Colon (tissue), 2 donors: Measurements from ENCODE around the gene SP9.

ENCODE experiments used
- FAIRE-seq: peaks from 2 replicates; lab custom pipeline; 2012; peaks lifted over from hg19 to GRCh38; lab: Jason Lieb, UNC
- donor health status: control.
- donor health status: control.

SP9 gene

GRCh38 chr2:174334781-174335251 lies at the start of gene SP9:
Gene SP9, plus strand, starts transcription at chr2:174334954. Its CDS starts 139 bp downstream, at chr2:174335093.
- no peak for FAIRE-seq

- FAIRE-seq = no peak
These were observed 48.6 kb upstream of the SP9 start for GRCh38 chr2:174286172-174286571.

- FAIRE-seq = no peak
These were observed 41.8 kb upstream of the SP9 start for GRCh38 chr2:174292908-174293307.

GRCh38 chr2:174300114-174300513 lies 34.6 kb upstream of the SP9 start:
- no peak for FAIRE-seq

GRCh38 chr2:174312581-174313234 lies 22.0 kb upstream of the SP9 start:
- FAIRE-seq = no peak

- FAIRE-seq = no peak
These were observed 12.6 kb upstream of the SP9 start for GRCh38 chr2:174322149-174322548.

- FAIRE-seq = no peak
These were observed 12.0 kb upstream of the SP9 start for GRCh38 chr2:174322746-174323145.

- no peak for FAIRE-seq
These were observed 10.2 kb upstream of the SP9 start for GRCh38 chr2:174324530-174324929.

- no peak for FAIRE-seq
These were observed 9.2 kb upstream of the SP9 start for GRCh38 chr2:174325373-174326160.

GRCh38 chr2:174326161-174327020 lies 8.4 kb upstream of the SP9 start:
- no peak for FAIRE-seq

GRCh38 chr2:174327021-174327840 lies 7.5 kb upstream of the SP9 start:
- FAIRE-seq = no peak

GRCh38 chr2:174327841-174328113 lies 7.0 kb upstream of the SP9 start:
- FAIRE-seq = no peak

GRCh38 chr2:174328114-174328960 lies 6.4 kb upstream of the SP9 start:
- FAIRE-seq = no peak

- FAIRE-seq = no peak
These were observed 5.6 kb upstream of the SP9 start for GRCh38 chr2:174328961-174329715.

GRCh38 chr2:174330945-174331594 lies 3.7 kb upstream of the SP9 start:
- FAIRE-seq = no peak

GRCh38 chr2:174331595-174332216 lies 3.0 kb upstream of the SP9 start:
- FAIRE-seq = no peak

- no peak for FAIRE-seq
These were observed 2.4 kb upstream of the SP9 start for GRCh38 chr2:174332217-174332963.

GRCh38 chr2:174333017-174333371 lies 1.8 kb upstream of the SP9 start:
- FAIRE-seq = no peak
